Measurements from ENCODE around the gene HDHD3. TPM values are rescaled to one million over a fixed set of nuclear protein-coding genes. Genes with fewer than 3 reads are reported as not detected.

The HDHD3 gene
- total RNA-seq, 5 donors from 2014 or later (not counting 1 experiment from before 2014, with no cell fraction given): 15.2 to 34.6 (median 17.4) TPM

DNA sequence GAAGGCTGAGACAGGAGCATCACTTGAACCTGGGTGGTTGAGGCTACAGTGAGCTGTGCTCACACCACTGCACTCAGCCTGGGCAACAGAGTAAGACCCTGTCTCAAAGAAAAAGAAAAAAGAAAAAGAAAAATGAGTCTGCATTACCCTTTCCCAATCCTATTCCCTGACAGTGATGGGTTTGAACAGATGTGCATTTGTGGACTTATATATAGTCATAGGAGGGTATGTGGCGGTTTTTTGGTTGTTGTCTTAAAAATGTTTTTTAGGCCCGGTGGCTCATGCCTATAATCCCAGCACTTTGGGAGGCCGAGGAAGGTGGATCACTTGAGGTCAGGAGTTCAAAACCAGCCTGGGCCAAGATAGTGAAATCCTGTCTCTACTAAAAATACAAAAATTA, 13.4 kb downstream of the HDHD3 start:
- DNase-seq (no peak), ATAC-seq (replicated peaks in 1 of 4) (no peak)
- Histone ChIP-seq H3K4me3 (ENCODE audit: control insufficient read depth in 1 of 2, extremely low read depth in 1 of 2, low read length in 1 of 2) (no peak overlapping the region), H3K27me3 (replicated peaks in 1 of 2; ENCODE audit: control insufficient read depth in 2 of 2, extremely low read depth in 1 of 2, insufficient read depth in 2 of 2, low read length in 1 of 2) (no peaks in the 10 kb centered on the region), H3K36me3 (ENCODE audit: control insufficient read depth in 2 of 2, extremely low read depth in 1 of 2, insufficient read depth in 1 of 2, low read length in 1 of 2) (no peaks in the 10 kb centered on the region), H3K4me1 (ENCODE audit: control insufficient read depth in 1 of 2, extremely low read depth in 1 of 2, insufficient read depth in 2 of 2, low read length in 2 of 2) (no peaks in the 10 kb centered on the region), H3K9me3 (no peaks in the 10 kb centered on the region), H3K27ac (ENCODE audit: low read length) (no peak overlapping the region)
- ChIA-PET CTCF (no interaction called here), POLR2A (no interaction called here)
- no peak overlapping the region for H3K4me3 Mint-ChIP-seq
- no peaks in the 10 kb centered on the region for H3K36me3 Mint-ChIP-seq
- no peak overlapping the region for H3K27ac Mint-ChIP-seq
- H3K9me3 Mint-ChIP-seq: no peaks in the 10 kb centered on the region
- H3K4me1 Mint-ChIP-seq: no peaks in the 10 kb centered on the region
- H3K27me3 Mint-ChIP-seq: no peaks in the 10 kb centered on the region
- WGBS (ENCODE audit: insufficient coverage): 100% methylated on average over 1 of the region's 3 CpGs

DNA sequence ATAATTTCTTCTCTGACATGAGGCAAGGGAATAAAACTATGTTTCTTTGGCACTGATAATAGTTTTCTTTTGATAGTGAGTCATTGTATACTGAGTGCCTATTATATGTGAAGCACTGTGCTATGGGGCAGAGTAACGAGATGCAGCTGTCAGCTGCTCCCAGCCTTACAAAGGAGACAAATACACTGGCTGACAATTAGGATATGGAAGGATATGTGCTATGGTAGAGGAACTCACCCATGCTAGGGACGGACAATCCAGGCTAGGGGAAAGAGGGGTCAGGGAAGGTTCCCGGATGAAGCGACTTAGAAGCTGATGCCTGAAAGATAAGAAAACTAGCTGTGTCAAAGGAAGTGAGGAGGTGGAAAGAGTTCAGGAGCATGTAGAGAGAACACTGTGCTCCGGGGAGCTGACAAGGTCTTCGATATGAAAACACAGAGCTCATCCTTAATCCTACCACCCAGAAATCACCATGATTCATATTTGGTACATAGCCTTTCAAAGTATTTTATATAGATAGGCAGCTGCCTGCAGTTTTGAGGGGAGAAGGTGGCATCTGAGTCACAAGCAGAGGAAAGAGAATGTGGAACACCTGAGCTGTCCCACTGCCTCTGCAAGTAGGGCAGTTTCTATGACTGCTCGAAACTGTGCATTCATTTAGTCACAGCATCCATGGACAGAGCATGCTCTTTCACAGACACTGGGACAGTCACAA, 15.3 kb downstream of the HDHD3 start:
- Mint-ChIP-seq H3K36me3 (no peaks in the 10 kb centered on the region), H3K4me3 (no peak overlapping the region), H3K9me3 (no peaks in the 10 kb centered on the region), H3K4me1 (no peaks in the 10 kb centered on the region), H3K27me3 (no peaks in the 10 kb centered on the region), H3K27ac (no peak overlapping the region)
- no peak for DNase-seq
- no peaks in the 10 kb centered on the region for H3K9me3 ChIP-seq
- no peaks in the 10 kb centered on the region for H3K27me3 ChIP-seq (replicated peaks in 1 of 2; ENCODE audit: control insufficient read depth in 2 of 2, extremely low read depth in 1 of 2, insufficient read depth in 2 of 2, low read length in 1 of 2)
- no peaks in the 10 kb centered on the region for H3K4me1 ChIP-seq (ENCODE audit: control insufficient read depth in 1 of 2, extremely low read depth in 1 of 2, insufficient read depth in 2 of 2, low read length in 2 of 2)
- ChIA-PET POLR2A (no interaction called here), CTCF (interaction anchor here in 1 of 2 donors (0.7 kb wide), 1 partner anchor 448 kb away, joined by 3 read pairs; no protein-coding TSS in a partner anchor)
- no peak for ATAC-seq (replicated peaks in 1 of 4)
- no peak overlapping the region for H3K4me3 ChIP-seq (ENCODE audit: control insufficient read depth in 1 of 2, extremely low read depth in 1 of 2, low read length in 1 of 2)
- WGBS (ENCODE audit: insufficient coverage): 78% methylated on average over 5 of the region's 7 CpGs
- H3K27ac ChIP-seq (ENCODE audit: low read length): no peak overlapping the region
- H3K36me3 ChIP-seq (ENCODE audit: control insufficient read depth in 2 of 2, extremely low read depth in 1 of 2, insufficient read depth in 1 of 2, low read length in 1 of 2): no peaks in the 10 kb centered on the region

DNA sequence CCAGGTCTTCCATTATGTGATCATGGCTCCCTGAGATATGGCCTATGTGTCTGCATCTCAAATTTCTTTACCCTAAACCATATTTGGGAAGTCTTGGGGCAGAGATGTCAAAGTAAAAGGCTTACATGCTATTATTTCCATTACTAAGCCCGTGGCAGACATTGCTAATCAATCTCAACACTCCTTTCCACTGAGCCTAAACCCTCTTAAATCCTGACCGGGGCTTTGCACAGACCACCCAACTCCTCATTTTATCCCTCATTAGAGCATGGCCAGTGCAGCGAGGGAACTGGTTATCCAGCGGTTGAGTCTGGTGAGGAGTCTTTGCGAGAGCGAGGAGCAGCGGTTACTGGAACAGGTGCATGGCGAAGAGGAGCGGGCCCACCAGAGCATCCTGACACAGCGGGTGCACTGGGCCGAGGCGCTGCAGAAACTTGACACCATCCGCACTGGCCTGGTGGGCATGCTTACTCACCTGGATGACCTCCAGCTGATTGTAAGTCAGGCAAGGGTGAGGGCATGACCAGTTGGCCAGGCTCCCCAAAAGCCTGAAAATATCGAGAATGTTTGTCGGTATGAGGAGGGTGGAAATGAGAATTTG, 16.4 kb downstream of the HDHD3 start:
- H3K27me3 Mint-ChIP-seq: peaks cover 0 to 1% of the 10 kb centered on the region in 2 donors
- H3K9me3 Mint-ChIP-seq: no peaks in the 10 kb centered on the region
- no peaks in the 10 kb centered on the region for H3K36me3 Mint-ChIP-seq
- Histone ChIP-seq H3K4me3 (ENCODE audit: control insufficient read depth in 1 of 2, extremely low read depth in 1 of 2, low read length in 1 of 2) (no peak overlapping the region), H3K36me3 (ENCODE audit: control insufficient read depth in 2 of 2, extremely low read depth in 1 of 2, insufficient read depth in 1 of 2, low read length in 1 of 2) (no peaks in the 10 kb centered on the region), H3K9me3 (no peaks in the 10 kb centered on the region), H3K4me1 (ENCODE audit: control insufficient read depth in 1 of 2, extremely low read depth in 1 of 2, insufficient read depth in 2 of 2, low read length in 2 of 2) (no peaks in the 10 kb centered on the region), H3K27ac (ENCODE audit: low read length) (no peak overlapping the region), H3K27me3 (replicated peaks in 1 of 2; ENCODE audit: control insufficient read depth in 2 of 2, extremely low read depth in 1 of 2, insufficient read depth in 2 of 2, low read length in 1 of 2) (no peaks in the 10 kb centered on the region)
- no peak overlapping the region for H3K4me3 Mint-ChIP-seq
- ChIA-PET POLR2A (no interaction called here), CTCF (no interaction called here)
- no peak for DNase-seq
- 92% methylated on average over 13 of the region's 15 CpGs for WGBS (ENCODE audit: insufficient coverage)
- no peak for ATAC-seq (replicated peaks in 1 of 4)
- H3K4me1 Mint-ChIP-seq: no peaks in the 10 kb centered on the region
- H3K27ac Mint-ChIP-seq: no peak overlapping the region

DNA sequence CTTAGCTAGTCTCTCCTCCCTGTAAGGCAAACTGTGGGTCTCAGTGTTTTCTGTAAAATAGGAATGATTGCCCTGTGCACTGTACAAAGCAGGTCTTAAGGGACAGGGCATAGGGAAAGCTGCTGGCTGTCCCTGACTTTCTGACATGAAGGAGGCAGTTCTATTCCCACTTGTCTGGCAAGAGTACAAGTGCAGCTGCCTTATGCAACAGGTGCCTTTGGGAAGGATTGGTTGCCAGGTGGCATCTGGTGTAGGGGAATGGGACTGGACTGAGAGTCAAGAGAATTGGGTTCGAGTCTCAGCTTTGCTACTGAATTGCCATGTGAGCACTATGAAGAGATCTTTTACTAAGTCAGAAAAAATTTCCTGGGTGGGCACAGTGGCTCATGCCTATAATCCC, 17.4 kb downstream of the HDHD3 start:
- CTCF ChIA-PET: no interaction called here
- no peaks in the 10 kb centered on the region for H3K9me3 ChIP-seq
- Mint-ChIP-seq H3K4me1 (no peaks in the 10 kb centered on the region), H3K36me3 (no peaks in the 10 kb centered on the region), H3K9me3 (no peaks in the 10 kb centered on the region), H3K4me3 (no peak overlapping the region), H3K27ac (no peak overlapping the region), H3K27me3 (peaks cover 0 to 1% of the 10 kb centered on the region in 2 donors)
- no peak for DNase-seq
- peaks cover 0 to 5% of the 10 kb centered on the region in 2 experiments for H3K27me3 ChIP-seq (replicated peaks in 1 of 2; ENCODE audit: control insufficient read depth in 2 of 2, extremely low read depth in 1 of 2, insufficient read depth in 2 of 2, low read length in 1 of 2)
- 80% methylated on average over 1 of the region's 1 CpG for WGBS (ENCODE audit: insufficient coverage)
- H3K4me1 ChIP-seq (ENCODE audit: control insufficient read depth in 1 of 2, extremely low read depth in 1 of 2, insufficient read depth in 2 of 2, low read length in 2 of 2): no peaks in the 10 kb centered on the region
- no peak overlapping the region for H3K27ac ChIP-seq (ENCODE audit: low read length)
- no peak overlapping the region for H3K4me3 ChIP-seq (ENCODE audit: control insufficient read depth in 1 of 2, extremely low read depth in 1 of 2, low read length in 1 of 2)
- no peak for ATAC-seq (replicated peaks in 1 of 4)
- H3K36me3 ChIP-seq (ENCODE audit: control insufficient read depth in 2 of 2, extremely low read depth in 1 of 2, insufficient read depth in 1 of 2, low read length in 1 of 2): no peaks in the 10 kb centered on the region
- POLR2A ChIA-PET: interaction anchor here in 1 of 2 donors (0.6 kb wide), 1 partner anchor 11 kb away, joined by 4 read pairs; no protein-coding TSS in a partner anchor

DNA sequence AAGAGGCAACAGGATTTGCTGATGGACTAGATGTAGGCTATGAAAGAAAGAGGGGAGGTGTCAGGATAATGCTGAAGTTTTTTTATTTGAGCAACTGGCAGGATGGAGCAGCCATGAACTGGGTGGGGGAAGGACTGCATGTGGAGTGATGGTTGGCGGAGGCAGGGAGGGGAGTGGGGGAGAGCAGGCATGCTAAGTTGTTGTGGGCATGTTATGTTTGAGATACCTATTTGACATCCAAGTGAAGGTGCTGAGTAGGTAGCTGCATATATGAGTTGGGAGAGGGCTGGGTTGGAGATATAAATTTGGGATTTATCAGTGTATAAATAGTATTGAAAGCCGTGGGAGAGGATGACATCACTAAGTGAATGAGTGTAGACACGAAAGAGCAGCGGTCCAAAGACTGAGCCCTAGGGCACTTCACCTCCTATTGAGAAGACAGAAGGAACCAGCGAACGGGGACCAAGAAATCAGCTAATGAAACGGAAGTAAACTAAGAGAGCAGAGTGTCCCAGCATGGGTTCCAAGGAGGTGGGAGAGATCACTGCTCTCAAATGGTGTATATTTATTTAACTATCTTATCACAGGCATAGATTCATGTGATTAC, 20.0 kb downstream of the HDHD3 start:
- DNase-seq (no peak), ATAC-seq (replicated peaks in 1 of 4) (no peak)
- CTCF ChIA-PET: no interaction called here
- no peaks in the 10 kb centered on the region for H3K4me1 Mint-ChIP-seq
- Histone ChIP-seq H3K4me3 (ENCODE audit: control insufficient read depth in 1 of 2, extremely low read depth in 1 of 2, low read length in 1 of 2) (no peak overlapping the region), H3K27ac (ENCODE audit: low read length) (no peak overlapping the region), H3K36me3 (ENCODE audit: control insufficient read depth in 2 of 2, extremely low read depth in 1 of 2, insufficient read depth in 1 of 2, low read length in 1 of 2) (no peaks in the 10 kb centered on the region), H3K9me3 (no peaks in the 10 kb centered on the region), H3K4me1 (ENCODE audit: control insufficient read depth in 1 of 2, extremely low read depth in 1 of 2, insufficient read depth in 2 of 2, low read length in 2 of 2) (no peaks in the 10 kb centered on the region), H3K27me3 (replicated peaks in 1 of 2; ENCODE audit: control insufficient read depth in 2 of 2, extremely low read depth in 1 of 2, insufficient read depth in 2 of 2, low read length in 1 of 2) (peaks cover 0 to 10% of the 10 kb centered on the region in 2 experiments)
- H3K36me3 Mint-ChIP-seq: no peaks in the 10 kb centered on the region
- H3K9me3 Mint-ChIP-seq: no peaks in the 10 kb centered on the region
- POLR2A ChIA-PET: no interaction called here
- WGBS (ENCODE audit: insufficient coverage): 75% methylated on average over 4 of the region's 7 CpGs
- H3K4me3 Mint-ChIP-seq: no peak overlapping the region
- H3K27ac Mint-ChIP-seq: no peak overlapping the region
- peaks cover 13 to 14% of the 10 kb centered on the region in 2 donors for H3K27me3 Mint-ChIP-seq

DNA sequence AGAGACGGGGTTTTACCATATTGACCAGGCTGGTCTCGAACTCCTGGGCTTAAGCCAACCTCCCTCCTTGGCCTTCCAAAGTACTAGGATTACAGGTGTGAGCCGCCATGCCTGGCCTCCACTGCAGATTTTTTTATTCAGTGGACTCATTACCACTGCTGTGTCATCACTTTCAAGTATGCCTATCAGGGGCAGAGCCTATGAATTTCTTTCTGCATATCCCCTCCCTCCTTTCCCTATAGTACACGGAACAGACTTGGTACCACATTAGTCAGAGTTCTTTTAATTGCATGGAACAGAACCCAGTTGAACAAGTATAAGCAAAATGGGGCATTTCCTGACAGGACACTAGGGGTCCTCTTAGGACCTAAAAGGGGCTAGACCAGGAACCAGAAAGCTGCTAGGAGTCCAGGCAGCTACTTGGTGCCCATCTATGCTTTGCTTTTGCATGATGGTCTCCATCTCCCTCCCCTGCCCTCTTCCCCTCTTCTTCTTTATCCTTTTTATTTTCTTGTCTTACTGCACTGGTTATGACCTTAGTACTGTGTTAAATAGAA, 21.7 kb downstream of the HDHD3 start:
- WGBS (ENCODE audit: insufficient coverage): 93% methylated on average over 2 of the region's 4 CpGs
- peaks cover 25 to 28% of the 10 kb centered on the region in 2 donors for H3K27me3 Mint-ChIP-seq
- no peak overlapping the region for H3K27ac Mint-ChIP-seq

More for the DNA sequence above, 21.7 kb downstream of the HDHD3 start:
- POLR2A ChIA-PET: no interaction called here
- Histone ChIP-seq H3K36me3 (ENCODE audit: control insufficient read depth in 2 of 2, extremely low read depth in 1 of 2, insufficient read depth in 1 of 2, low read length in 1 of 2) (no peaks in the 10 kb centered on the region), H3K9me3 (no peaks in the 10 kb centered on the region), H3K27me3 (replicated peaks in 1 of 2; ENCODE audit: control insufficient read depth in 2 of 2, extremely low read depth in 1 of 2, insufficient read depth in 2 of 2, low read length in 1 of 2) (peaks cover 0 to 20% of the 10 kb centered on the region in 2 experiments), H3K27ac (ENCODE audit: low read length) (no peak overlapping the region), H3K4me1 (ENCODE audit: control insufficient read depth in 1 of 2, extremely low read depth in 1 of 2, insufficient read depth in 2 of 2, low read length in 2 of 2) (peaks cover 0 to 12% of the 10 kb centered on the region in 2 experiments), H3K4me3 (ENCODE audit: control insufficient read depth in 1 of 2, extremely low read depth in 1 of 2, low read length in 1 of 2) (no peak overlapping the region)
- no peaks in the 10 kb centered on the region for H3K36me3 Mint-ChIP-seq
- CTCF ChIA-PET: no interaction called here
- H3K9me3 Mint-ChIP-seq: no peaks in the 10 kb centered on the region
- H3K4me3 Mint-ChIP-seq: no peak overlapping the region
- DNase-seq (no peak), ATAC-seq (replicated peaks in 1 of 4) (no peak)
- peaks cover 11 to 14% (median 14%) of the 10 kb centered on the region in 3 donors for H3K4me1 Mint-ChIP-seq
